Left hindlimb (tissue), 1 donor: ENCODE data around the gene SMO.
"Not testable (repeated sequence)": the region's sequence is repeated elsewhere in the genome, so short reads cannot be mapped to it uniquely, and the experiment has no call there.

Experiments used
- DNase-seq: peaks from one replicate; pipeline ENCODE4 v3.0.0-alpha.2; 2018

SMO gene

DNA sequence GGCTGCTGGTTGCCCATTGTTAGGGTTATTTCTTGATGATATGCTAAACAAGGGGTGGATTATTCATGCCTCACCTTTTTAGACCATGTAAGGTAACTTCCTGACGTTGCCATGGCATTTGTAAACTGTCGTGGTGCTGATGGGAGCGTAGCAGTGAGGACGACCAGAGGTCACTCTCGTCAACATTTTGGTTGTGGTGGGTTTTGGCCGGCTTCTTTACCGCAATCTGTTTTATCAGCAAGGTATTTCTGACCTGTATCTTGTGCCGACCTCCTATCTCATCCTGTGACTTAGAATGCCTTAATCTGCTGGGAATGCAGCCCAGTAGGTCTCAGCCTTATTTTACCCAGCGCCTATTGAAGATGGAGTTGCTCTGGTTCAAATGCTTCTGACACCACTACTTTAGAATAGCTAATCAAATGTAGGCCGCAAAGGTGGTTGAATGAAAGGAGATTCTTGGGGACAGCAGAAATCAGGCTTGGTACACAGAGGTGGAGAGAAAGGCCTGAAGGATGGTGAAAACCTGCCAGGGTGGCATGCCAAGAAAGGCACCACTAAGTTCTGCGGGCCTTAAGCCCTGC, 17.9 kb upstream of the SMO start:
- DNase-seq = no peak

DNA sequence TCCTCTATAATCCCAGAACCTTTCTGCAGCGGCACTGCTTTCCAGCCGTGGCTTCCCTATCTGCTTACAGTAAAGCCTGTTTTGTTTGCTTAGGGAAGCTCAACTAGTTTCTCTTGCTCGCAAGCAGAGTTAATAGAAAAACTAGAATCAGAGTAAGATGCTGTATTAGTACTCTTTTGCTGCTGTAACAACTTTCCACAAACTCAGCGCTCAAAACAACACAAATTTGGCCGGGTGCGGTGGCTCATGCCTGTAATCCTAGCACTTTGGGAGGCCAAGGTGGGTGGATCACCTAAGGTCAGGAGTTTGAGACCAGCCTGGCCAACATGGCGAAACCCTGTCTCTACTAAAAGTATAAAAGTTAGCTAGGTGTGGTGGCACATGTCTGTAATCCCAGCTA, 14.6 kb upstream of the SMO start:
- not testable (repeated sequence) for DNase-seq

DNA sequence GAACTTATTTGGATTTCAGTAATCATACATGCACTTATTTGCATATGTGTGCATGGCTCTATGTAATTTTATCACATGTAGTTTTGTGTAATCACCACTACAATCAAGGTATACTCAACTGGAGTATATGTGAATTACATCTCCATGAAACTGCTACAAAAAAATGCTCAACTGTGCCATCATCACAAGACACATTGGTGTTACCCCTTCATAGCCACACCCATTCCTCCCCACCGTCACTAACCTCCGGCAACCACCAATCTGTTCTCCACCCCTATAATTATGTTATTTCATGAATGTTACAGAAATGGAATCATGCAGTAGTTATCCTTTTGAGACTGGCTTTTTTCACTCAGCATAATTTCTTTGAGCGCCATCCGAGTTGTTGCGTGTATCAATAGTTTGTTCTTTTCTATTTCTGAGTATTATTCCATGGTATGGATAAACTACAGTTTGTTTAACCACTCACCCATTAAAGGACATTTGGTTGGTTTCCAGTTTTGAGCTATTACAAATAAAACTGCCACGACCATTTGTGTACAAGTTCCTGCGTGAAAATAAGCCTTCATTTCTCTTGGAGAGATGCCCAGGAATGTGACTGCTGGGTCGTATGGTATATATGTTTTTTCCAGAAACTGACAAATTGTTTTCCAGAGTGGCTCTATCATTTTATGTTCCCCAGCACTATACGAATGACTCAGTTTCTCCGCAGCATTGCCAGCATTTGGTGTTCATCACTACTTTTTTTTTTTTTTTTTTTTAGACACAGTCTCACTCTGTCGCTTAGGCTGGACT, 11.3 kb upstream of the SMO start:
- no peak for DNase-seq

DNA sequence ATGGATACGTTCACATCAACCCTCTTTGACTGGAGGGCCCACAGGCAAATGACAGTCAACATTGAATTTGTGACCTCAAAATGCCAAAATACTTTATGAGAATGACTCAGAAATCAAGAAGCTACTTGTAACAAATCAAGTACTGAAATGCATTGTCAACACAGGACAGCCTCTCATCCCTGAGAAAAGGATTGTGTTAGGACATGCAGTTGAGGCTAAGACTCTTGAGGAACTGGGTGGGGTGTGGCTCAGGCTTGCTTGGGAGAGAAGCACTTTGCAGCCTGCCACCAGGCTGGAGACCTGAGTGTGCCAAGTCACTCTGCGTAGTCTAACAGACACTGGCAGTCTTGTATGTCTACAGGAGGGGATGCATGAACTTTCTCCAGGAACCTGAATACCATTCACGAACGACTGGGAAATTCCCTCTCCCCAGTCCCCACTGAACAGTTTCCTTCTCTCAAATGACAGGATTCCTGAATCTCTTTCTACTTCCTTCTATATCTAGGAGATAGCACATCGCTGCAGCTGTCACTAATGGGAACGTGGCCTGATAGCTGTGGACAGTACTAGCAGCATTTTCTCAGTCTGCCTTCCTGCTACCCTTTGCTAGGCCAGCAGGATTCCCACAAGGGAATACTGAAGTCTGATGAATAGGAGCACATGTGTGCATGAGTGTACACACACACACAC, 3.3 kb upstream of the SMO start:
- no peak for DNase-seq

DNA sequence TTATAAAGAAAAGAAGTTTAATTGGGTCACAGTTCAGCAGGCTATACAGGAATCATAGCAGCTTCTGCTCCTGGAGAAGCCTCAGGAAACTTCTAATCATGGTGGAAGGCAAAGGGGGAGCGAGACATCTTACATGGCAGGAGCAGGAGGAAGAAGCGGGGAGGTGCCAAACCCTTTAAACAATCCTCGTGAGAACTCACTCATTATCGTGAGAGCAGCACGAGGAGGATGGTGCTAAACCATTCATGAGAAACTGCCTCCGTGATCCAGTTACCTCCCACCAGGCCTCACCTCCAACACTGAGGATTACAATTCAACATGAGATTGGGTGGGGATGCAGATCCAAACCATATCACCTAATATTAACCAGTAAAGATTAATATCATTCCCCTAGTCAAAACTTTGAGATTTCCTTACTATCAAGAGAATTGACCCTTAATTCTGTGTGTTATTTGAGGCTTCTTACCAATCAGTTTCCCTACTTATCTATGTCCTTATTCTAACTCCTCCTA, 1.6 kb upstream of the SMO start:
- no peak for DNase-seq

DNA sequence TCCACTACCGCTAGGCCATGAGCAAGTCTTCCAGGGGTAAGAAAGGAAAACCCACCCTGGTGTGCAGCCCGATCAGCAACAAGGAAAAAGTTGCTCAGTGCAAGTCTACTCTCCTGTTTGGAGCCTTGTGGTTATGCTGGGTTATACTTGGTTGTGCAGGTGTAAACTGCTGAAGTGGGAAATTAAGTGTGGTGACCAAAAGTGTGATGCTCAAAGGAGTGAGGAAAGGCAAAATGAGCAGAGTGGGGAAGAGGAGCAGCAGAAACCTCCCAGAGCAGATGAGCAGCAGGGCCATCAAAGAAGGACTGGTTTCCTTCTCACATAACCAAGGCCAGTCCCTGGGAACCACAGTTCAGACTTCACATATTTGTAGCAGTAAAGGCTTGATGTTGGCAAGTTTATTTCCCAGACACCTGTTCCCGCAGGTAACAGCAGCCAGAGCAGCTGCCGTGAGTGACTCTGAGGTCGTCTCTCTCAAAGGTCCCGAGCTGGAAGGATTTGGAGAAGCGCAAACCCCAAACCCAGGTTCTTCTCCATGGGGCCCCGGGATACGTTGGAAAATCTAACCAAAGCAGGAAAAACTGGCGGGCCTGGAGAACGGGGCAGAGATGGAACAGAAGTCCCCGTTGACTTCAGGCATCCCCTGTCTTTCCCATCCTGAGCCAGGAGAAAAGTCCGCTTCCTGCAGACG, 607 bp upstream of the SMO start:
- no peak for DNase-seq

DNA sequence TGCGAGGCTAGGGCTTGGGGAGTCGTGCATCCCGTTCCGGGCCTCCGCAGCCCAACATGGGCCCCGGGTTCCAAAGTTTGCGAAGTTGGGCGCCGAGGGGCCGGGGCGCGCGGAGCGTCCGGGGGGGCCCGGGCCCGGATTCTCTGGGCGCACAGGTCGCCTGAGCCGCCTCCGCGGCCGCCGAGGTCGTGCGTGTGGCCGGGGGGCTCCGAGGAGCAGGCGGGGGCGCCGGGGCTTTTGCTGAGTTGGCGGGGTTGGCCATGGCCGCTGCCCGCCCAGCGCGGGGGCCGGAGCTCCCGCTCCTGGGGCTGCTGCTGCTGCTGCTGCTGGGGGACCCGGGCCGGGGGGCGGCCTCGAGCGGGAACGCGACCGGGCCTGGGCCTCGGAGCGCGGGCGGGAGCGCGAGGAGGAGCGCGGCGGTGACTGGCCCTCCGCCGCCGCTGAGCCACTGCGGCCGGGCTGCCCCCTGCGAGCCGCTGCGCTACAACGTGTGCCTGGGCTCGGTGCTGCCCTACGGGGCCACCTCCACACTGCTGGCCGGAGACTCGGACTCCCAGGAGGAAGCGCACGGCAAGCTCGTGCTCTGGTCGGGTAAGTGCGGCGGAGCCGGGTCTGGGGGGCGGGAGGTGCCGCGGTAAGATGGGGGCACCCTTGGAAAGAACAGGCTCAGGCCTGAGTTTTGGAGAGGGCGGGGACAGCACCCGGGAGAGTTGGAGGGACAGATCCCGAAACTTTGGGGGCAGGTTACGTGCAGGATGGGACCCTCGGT, 643 bp downstream of the SMO start:
- peak; percentile 55 for DNase-seq

DNA sequence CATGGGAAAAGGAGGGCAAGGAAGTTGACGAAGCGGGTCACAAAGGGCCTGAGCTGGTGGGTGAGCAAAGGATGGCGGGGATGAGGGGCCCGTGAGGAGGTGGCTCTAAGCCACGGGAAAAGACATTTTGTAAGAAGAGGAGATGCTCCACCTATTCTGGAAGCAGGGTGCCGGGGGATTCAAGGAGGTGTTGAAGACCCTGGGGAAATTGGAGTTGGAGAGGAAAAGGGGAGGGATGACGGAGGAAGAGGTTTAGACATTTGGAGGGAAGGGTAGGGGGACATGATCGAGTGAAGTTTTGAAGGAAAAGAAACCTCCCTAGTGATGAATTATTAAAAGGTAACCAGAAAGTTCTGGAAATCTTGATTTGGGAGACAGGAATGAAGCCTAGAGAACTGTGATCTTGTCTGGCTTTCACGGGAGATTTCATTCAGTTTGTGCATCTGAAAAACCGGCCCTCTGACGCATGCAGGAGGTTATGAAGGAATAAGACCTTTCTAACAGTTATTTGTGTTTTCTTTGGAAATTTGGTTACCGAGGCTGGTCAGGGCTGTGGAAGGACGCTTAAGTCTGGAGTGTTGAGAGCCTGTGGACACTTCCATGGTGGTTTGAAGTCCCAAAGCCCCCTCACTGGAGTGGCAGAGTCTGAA, 1.4 kb downstream of the SMO start:
- no peak for DNase-seq

DNA sequence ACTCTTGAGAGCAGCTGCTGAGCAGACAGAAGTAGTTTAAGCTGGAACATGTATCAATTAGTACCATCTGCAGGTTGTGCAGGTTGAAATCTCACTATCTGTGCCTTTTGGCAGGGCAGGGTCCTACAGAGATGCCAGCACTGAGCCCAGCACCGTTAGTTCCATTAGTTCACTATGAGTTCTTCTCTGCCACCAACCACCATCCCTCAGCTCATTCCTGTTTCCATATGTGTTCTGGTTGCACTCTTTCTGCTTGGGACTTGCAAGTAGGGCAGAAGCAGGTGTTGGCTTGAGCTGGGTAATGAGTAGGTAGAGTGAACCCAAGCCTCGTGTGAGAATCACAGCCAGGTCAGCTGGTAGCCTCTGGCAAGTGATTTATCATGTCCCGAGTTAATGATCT, 2.8 kb downstream of the SMO start:
- DNase-seq = no peak

DNA sequence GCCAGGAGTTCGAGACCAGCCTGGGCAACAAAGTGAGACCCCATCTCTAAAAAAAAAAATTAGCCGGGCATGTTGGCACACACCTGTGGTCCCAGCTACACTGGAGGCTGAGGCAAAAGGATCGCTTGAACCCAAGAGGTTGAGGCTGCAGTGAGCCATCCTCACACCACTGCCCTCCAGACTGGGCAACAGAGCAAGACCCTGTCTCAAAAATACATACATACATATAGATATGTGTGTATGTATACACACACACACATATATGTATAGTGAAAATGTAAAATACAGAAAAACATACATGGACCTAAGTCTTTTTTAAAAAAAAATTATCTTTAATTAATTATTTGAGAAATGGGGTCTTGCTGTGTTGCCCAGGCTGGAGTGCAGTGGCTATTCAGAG, 5.5 kb downstream of the SMO start:
- DNase-seq = no peak

DNA sequence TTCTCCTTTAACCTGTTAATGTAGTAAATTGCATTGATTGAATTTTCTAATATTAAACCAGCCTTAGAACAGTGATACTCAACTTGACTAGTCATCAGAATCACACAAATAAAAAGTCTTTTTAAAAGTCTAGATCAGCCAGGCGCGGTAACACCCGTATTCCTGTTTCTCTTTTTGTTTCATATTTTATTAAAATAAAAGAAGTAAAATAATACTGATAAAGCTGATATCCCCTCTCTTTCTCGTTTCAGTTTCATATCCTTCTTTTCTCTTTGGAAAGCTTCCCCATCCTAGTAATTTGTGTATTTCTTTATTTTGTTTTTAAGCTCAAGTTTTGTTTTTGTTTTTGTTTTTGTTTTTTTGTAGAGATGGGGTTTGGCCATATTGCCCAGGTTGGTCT, 9.3 kb downstream of the SMO start:
- no peak for DNase-seq

DNA sequence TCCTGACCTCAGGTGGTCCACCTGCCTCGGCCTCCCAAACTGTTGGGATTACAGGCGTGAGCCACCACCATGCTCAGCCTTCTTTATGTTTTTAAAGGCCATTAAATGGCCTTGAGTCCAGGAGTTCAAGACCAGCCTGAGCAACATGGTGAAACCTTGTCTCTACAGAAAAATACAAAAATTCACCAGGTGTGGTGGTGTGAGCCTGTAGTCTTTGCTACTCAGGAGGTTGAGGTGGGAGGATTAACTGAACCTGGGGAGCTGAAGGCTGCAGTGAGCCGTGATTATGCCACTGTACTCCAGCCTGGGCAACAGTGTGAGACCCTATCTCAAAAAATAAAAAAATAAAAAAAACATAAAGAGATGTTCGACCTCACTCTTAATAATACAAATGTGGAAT, 11.0 kb downstream of the SMO start:
- no peak for DNase-seq

DNA sequence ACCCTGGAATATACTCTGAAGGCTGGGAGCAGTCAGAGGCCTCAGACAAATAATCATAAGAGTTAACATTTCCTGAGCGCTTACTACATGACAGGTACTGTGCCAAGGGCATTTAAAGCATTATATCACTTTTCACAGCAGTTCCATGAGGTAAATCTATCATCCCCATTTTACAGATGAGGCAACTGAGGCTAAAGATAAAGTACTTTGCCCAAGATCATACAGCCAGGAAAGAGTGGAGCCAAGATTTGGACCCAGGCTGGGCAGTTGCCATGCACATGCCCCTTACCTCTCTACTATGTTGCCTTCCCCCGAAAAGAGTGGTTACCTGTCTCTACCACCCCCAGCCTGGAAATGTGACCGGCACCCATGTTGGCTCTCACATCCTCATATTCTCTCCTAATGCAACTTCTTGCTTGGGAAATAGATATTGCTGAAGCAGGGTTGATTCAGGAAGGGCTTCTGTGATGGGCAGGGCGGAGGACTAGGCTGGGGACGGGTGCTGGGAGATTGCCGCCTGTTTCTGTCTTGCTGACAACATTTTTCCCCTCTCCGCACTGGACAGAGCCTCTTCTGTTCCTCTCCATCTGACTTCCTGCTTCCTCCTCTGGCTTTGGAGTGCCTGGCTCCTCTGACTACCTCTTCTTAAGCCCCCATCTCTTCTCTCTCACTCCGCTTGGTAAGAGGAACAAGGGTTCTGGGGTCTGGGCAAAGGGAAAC, 13.8 kb downstream of the SMO start:
- no peak for DNase-seq

DNA sequence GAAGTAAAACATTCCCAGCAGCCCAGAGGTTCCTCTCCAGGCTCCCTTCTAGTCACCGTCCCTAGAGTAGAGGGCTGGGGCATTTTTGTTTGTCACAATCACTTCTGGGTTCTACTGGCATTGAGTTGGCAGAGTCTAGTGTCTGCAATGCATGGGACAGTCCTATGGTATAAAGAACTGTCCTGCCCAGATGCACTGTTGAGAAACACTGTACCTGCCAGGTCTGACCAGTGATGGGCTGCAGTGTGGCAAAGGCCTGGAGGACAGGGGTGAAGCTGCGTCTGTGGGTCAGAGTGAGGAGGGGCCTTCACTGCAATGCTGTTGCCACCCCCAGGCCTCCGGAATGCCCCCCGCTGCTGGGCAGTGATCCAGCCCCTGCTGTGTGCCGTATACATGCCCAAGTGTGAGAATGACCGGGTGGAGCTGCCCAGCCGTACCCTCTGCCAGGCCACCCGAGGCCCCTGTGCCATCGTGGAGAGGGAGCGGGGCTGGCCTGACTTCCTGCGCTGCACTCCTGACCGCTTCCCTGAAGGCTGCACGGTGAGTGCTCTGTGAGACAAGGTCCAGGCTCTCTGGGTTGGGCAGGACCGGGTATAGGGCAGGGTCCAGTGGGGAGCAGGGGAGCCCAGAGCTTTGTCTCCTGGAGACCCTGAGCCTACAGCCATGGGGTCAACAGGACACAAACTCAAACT, 14.8 kb downstream of the SMO start:
- no peak for DNase-seq

DNA sequence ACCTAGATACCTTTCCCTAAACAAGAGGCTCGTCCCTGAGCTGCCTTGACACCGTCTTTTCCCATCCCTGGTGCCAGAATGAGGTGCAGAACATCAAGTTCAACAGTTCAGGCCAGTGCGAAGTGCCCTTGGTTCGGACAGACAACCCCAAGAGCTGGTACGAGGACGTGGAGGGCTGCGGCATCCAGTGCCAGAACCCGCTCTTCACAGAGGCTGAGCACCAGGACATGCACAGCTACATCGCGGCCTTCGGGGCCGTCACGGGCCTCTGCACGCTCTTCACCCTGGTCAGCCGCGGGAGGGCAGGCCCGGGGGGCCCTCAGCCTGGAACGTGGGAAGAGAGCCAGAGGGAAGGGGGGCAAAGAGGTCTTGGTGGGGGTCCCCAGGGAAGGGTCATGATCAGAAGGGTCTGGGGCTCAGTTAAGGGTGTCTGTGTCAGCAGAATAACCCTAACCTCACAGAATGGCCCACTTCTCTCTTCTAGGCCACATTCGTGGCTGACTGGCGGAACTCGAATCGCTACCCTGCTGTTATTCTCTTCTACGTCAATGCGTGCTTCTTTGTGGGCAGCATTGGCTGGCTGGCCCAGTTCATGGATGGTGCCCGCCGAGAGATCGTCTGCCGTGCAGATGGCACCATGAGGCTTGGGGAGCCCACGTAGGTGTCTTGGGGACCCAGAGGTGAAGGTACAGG, 16.8 kb downstream of the SMO start:
- DNase-seq = no peak

DNA sequence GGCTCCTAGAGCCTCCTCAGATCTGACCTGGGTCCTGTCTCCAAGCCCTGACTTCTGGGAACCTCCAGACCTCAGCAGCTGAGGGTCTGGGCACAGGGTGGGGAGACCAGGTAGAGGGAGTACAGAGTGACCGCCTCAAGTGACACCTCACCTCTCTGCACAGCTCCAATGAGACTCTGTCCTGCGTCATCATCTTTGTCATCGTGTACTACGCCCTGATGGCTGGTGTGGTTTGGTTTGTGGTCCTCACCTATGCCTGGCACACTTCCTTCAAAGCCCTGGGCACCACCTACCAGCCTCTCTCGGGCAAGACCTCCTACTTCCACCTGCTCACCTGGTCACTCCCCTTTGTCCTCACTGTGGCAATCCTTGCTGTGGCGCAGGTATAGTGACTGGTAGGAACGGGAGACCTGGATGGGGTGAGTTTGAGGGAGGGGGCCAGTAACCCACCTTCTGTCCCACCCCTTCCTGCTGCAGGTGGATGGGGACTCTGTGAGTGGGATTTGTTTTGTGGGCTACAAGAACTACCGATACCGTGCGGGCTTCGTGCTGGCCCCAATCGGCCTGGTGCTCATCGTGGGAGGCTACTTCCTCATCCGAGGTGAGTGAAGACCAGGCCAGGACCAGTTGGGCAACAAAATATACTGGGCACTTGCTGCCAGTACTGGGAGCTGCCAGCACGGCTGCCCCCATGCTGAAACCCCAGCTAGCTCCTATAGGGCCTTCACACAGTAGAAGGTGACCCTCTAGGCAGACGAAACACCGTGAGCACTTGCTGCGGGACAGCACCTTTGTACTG, 17.8 kb downstream of the SMO start:
- DNase-seq = no peak

DNA sequence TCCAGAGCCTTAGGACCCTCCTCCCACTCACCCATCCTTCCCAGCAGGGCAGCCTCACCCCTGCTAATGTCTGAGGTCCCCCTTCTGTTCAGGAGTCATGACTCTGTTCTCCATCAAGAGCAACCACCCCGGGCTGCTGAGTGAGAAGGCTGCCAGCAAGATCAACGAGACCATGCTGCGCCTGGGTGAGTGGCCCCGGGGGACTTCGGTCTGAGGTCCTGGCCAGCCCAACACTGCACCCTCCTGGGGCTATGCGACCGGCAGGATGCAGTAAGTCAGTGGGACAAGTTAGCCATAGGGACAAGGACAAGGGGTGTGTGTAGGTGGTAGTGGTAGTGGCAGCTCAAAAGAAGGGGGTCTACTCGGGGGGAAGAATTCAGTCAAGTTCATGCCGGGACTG, 20.2 kb downstream of the SMO start:
- no peak for DNase-seq

DNA sequence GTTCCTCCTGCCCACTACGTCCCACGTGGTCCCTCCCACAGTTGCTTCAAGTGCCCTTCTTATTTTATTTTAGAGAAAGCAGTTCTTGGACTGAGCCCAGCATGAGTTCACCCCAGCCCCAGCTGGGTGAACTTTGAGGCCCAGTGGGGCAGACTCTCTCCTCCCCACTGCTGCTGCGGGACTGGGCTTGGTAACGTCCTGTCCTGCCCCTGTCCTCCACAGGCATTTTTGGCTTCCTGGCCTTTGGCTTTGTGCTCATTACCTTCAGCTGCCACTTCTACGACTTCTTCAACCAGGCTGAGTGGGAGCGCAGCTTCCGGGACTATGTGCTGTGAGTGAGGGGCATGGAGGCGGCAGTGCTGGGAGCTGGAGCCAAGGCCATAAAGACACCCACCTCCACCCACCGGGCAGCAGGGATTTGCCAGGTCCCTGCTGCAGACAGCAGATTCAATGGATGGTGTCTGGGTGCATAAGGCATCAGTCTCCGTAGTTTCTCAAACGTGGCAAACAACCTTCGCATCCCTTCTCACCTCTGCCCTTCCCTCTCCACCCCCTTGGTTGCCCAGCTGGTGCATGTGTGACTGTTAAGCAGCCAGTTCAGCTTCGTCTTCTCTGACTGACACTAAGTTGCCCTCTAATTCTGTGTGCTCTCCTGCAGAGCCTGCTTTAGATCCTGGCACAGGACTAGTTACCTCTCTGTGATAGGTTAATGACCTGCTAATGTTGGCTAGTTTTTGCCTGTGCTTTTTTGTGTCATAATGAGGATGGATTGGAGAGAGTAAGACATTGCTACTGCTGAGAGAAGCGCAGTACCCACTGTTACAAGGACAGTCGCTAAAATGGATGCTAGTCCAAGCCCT, 20.9 kb downstream of the SMO start:
- DNase-seq = no peak
